Right lobe of liver (tissue), 6 donors: Measurements from ENCODE around the gene ZNRD2. TPM values are rescaled to one million over a fixed set of nuclear protein-coding genes. Genes with fewer than 3 reads are reported as not detected.

Source experiments
- ATAC-seq, 4 donors: fragments of 200-7000 bp; cut with Tn5 transposase; one replicate each; pipeline ENCODE4 v1.9.1; 2020; ENCODE audit warnings: mild to moderate bottlenecking in 4 of 4, moderate library complexity in 4 of 4
- DNase-seq, 3 donors: peaks; one replicate each; pipeline ENCODE4 v3.0.0-alpha.2; 2020
- H3K27ac ChIP-seq, 3 donors: fragments of 200-600 bp; one replicate each; pipeline ENCODE4 v1.8.0; 2022
- H3K27me3 ChIP-seq, 2 donors: fragments of 200-600 bp; one replicate each; pipeline ENCODE4 v1.8.0; 2022
- H3K36me3 ChIP-seq, 4 donors: fragments of 200-600 bp; sonication (generic) in 1 of 4; one replicate each; pipeline versions ENCODE4 v1.5.1 to v1.8.0; 2017 to 2022; ENCODE audit warnings: control low read depth in 1 of 4
- H3K4me1 ChIP-seq, 4 donors: fragments of 200-600 bp; sonication (generic) in 1 of 4; one replicate each; pipeline versions ENCODE4 v1.5.1 to v1.8.0; 2017 to 2022; ENCODE audit warnings: control low read depth in 1 of 4
- H3K4me3 ChIP-seq, 3 donors: fragments of 200-600 bp; one replicate each; pipeline ENCODE4 v1.8.0; 2022
- H3K9me3 ChIP-seq, 4 donors: fragments of 200-600 bp; sonication (generic) in 1 of 4; one replicate each; pipeline versions ENCODE4 v1.5.1 to v1.8.0; 2017 to 2022; ENCODE audit warnings: control low read depth in 1 of 4
- POLR2A ChIP-seq: fragments of 450-650 bp; IDR thresholded peaks from one replicate; pipeline ENCODE4 v1.6.1; 2017; ENCODE audit warnings: antibody characterized with exemption, mild to moderate bottlenecking
- WGBS: methylation state at CpG from one replicate; pipeline ENCODE4 v1.1.6; 2018; ENCODE audit warnings: low coverage, low lambda C conversion rate; ENCODE audit not compliant: insufficient coverage; ENCODE audit errors: missing lambda C conversion rate; 5-methylcytosine and 5-hydroxymethylcytosine counted together
- intact Hi-C, 2 donors: fragments of 100-400 bp; cut with DNase I; formaldehyde crosslinking; loops; one replicate each; pipeline versions ENCODE4 v1.11.2 to v1.14.1; 2022
- total RNA-seq, 6 experiments: library from RNA; depleted of rRNA in 2 of 6; stranded (reverse); fragments of >200 nt in 2 of 6; fragmentation: NEBNext Ultra II Directional in 3 of 6; extraction: Animal tissue kit (Norgen Biotek cat#: 25700) in 3 of 6; gene quantifications; one replicate each; pipeline versions ENCODE4 v1.1.0 to v1.2.4, GENCODE V29; 2016 to 2023
- TF ChIP-seq, protein P1 (sequence below), 4 donors: fragments of 200-600 bp in 3 of 4; fragments of 450-650 bp in 1 of 4; IDR thresholded peaks; one replicate each; pipeline versions ENCODE4 v1.5.1 to v1.8.0; 2016 to 2022; ENCODE audit warnings: antibody characterized with exemption in 4 of 4, mild to moderate bottlenecking in 2 of 4
- donor health status: DM: no; HTN: yes; CAD: no.
- donor health status: DM: no; HTN: no; CAD: no.
- donor health status: DM: no; HTN: no; CAD: no.
- donor health status: DM: no; HTN: yes; CAD: no.
- donor health status: DM: no; HTN: yes; CAD: no.

The ZNRD2 gene
- total RNA-seq, 6 experiments from 2014 or later, result 11.6 to 43.2 (median 16.5) TPM

GRCh38 chr11:65573391-65574079 lies 3.3 kb downstream of the ZNRD2 start:
- Histone ChIP-seq H3K4me1 (peaks cover 0 to 57% (median 19%) of the 10 kb centered on the region in 4 donors), H3K27me3 (no peaks in the 10 kb centered on the region), H3K27ac (peak overlapping the region in 2 of 3 donors; percentile 67 to 68), H3K4me3 (peak overlapping the region; percentile 53 to 70 (median 55)), H3K36me3 (no peaks in the 10 kb centered on the region), H3K9me3 (no peaks in the 10 kb centered on the region)
- WGBS, result 19% methylated on average over 15 of the region's 22 CpGs
- no peak for TF ChIP-seq POLR2A
- TF ChIP-seq, protein P1, sequence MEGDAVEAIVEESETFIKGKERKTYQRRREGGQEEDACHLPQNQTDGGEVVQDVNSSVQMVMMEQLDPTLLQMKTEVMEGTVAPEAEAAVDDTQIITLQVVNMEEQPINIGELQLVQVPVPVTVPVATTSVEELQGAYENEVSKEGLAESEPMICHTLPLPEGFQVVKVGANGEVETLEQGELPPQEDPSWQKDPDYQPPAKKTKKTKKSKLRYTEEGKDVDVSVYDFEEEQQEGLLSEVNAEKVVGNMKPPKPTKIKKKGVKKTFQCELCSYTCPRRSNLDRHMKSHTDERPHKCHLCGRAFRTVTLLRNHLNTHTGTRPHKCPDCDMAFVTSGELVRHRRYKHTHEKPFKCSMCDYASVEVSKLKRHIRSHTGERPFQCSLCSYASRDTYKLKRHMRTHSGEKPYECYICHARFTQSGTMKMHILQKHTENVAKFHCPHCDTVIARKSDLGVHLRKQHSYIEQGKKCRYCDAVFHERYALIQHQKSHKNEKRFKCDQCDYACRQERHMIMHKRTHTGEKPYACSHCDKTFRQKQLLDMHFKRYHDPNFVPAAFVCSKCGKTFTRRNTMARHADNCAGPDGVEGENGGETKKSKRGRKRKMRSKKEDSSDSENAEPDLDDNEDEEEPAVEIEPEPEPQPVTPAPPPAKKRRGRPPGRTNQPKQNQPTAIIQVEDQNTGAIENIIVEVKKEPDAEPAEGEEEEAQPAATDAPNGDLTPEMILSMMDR (IDR thresholded peaks at IDR 0.05), result no peak
- peak in 2 of 3 donors; percentile 55 to 73 for DNase-seq
- intact Hi-C loops, result loop anchor here in 1 of 2 donors (5.0 kb wide), 1 partner anchor 36 kb away; no protein-coding TSS in a partner anchor
- no peak for ATAC-seq

DNA sequence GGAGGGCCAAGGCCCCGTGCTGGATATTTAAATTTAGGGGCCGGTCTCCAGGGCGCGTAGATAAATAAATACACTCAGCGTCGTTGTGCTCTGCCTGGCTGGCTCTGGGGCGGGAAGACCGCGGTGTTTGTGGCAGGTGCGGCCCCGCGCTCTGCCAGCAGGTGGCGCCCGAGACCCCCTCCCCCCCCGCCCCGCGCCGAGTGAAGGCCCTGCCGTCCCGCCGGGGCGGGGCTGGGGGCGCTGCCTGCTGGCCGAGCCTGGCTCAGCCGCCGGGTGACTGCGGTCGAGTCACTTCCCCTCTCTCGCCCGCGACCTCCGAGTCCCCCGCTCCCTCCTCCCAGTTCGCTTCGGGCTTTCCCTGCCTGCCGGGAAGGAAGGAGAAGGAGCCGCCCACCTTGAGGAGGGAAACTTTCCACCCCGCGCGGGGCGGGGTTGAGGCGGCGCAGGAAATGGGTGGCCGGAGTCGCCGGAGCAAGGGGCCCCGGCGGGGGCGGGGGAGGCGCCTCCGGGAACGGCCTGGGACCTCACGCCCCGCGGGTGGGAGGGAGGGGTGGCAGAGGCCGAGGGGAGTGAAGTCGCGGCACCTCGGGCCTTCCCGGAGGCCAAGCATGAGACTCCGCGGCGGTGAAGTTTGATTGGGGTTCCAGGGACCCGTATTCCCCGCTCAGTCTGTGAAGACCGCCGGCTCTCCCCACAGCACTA lies 4.0 kb downstream of the ZNRD2 start:
- TF ChIP-seq, protein P1 (IDR thresholded peaks at IDR 0.05), result peak; percentile 91 to 99 (median 99)
- peak; percentile 26 for TF ChIP-seq POLR2A
- Histone ChIP-seq H3K4me1 (peaks cover 0 to 50% (median 16%) of the 10 kb centered on the region in 4 donors), H3K36me3 (no peaks in the 10 kb centered on the region), H3K9me3 (no peaks in the 10 kb centered on the region), H3K4me3 (peak overlapping the region; percentile 53 to 70 (median 55)), H3K27ac (peak overlapping the region; percentile 58 to 82 (median 68)), H3K27me3 (no peaks in the 10 kb centered on the region)
- intact Hi-C loops, result loop anchor here in 1 of 2 donors (5.0 kb wide), 1 partner anchor 37 kb away; no protein-coding TSS in a partner anchor
- DNase-seq, result peak; percentile 90 to 96 (median 94)
- WGBS, result no CpG with 5 or more reads among the region's 67 CpGs
- ATAC-seq, result peak; percentile 41 to 65 (median 58)

GRCh38 chr11:65574811-65575567 lies 4.7 kb downstream of the ZNRD2 start:
- no peak for TF ChIP-seq POLR2A
- TF ChIP-seq, protein P1 (IDR thresholded peaks at IDR 0.05), result no peak
- H3K9me3 ChIP-seq, result no peaks in the 10 kb centered on the region
- ATAC-seq (peak in 2 of 4 donors; percentile 0 to 1), DNase-seq (peak in 1 of 3 donors; percentile 58)
- intact Hi-C loops, result loop anchor here (5.0 kb wide), 2 partner anchors 33 to 38 kb away; no protein-coding TSS in a partner anchor
- H3K4me1 ChIP-seq, result peaks cover 0 to 48% (median 15%) of the 10 kb centered on the region in 4 donors
- H3K36me3 ChIP-seq, result no peaks in the 10 kb centered on the region
- no peaks in the 10 kb centered on the region for H3K27me3 ChIP-seq
- peak overlapping the region; percentile 53 to 70 (median 55) for H3K4me3 ChIP-seq
- WGBS, result 10% methylated on average over 15 of the region's 28 CpGs
- peak overlapping the region; percentile 58 to 82 (median 68) for H3K27ac ChIP-seq

DNA sequence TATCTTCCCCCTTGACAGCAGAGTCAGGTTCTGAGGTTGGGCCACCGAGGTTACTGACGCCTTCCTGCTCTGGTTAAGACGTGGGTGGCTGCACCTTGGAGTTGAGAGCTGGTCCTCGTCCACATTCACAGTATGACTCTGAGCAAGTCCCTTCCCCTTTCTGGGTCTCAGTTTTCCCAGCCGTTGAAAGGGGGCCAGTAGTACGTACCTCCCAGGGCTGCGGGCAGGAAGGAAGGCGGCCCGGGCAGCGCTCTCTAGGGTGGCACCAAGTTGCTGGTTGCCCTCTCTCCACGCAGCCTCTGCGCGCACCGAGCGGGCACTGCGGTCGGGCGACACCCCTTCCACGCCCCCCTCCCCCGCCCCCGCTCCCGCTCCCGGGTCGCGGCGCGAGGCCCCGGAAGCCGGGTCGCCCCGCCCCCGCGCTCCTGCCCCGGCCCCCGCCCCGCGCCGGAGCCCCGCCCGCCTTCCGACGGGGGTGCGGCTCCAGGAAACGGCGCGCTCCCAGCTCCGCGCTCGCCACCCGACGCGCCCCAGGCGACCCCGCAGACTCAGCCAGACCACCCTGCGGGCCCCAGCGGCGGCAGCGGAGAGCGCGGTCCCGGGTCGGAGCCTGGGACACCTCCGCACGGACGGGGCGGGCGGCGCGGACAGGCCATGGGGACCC lies 5.4 kb downstream of the ZNRD2 start, which contains the start of gene EHBP1L1:
EHBP1L1 (plus strand) TSS at position 486 of the 664 bp plus-strand sequence. CDS start 250 bp downstream, outside the sequence.
- Histone ChIP-seq H3K27me3 (no peaks in the 10 kb centered on the region), H3K27ac (peak within 1 kb of the TSS; percentile 58 to 88 (median 68)), H3K36me3 (no peaks in the 10 kb centered on the region), H3K4me3 (peak within 1 kb of the TSS; percentile 55 to 70 (median 70)), H3K9me3 (no peaks in the 10 kb centered on the region), H3K4me1 (peaks cover 0 to 48% (median 15%) of the 10 kb centered on the region in 4 donors)
- ATAC-seq, result peak; percentile 19 to 52 (median 36)
- DNase-seq, result peak in 2 of 3 donors; percentile 82 to 87
- intact Hi-C loops, result loop anchor here in 1 of 2 donors (5.0 kb wide), 1 partner anchor 33 kb away; no protein-coding TSS in a partner anchor
- TF ChIP-seq, protein P1 (IDR thresholded peaks at IDR 0.05), result no peak
- TF ChIP-seq POLR2A, result peak; percentile 30
- 2% methylated on average over 9 of the region's 69 CpGs for WGBS
